ENCODE results near the gene DGCR2.
"Not testable (repeated sequence)": the region's sequence is repeated elsewhere in the genome, so short reads cannot be mapped to it uniquely, and the experiment has no call there.

Gene DGCR2

DNA sequence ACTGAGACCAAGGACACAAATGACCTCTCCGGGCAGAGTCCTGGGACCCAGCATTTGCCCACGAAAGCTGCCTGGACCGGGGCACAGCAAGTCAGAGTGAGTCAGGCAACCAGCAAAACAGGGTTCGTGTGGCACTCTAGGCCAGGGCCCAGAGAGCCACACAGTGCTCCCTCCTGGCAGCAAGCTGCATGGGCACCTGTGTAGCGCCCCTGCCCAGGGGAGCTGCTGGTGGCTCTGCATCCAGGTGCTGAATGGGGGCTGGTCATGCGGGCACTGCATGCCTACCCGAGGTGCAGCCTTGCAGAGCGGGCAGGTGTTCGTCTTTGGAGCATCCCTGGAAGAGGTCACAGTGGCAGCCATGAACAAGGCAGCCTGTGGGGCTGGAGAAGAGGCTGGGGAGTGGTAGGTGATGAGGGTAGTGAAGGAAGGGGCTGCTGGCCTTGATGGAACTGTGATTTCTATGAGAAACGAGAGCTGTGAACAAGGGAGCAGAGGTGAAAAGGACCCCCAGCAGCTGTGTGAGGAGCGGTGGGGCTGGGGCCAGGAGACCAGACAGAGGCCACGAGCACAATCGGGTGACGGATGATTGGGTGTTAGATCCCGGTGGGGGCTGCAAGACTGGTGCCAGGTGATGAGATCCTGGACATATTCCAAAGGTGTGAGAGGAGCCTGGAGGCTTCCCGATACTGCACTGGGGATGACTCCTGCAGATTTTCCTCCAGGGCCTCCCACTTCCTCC is 63.3 kb downstream of the DGCR2 start:
- DNase-seq (ENCODE audit: low read depth), result no peak

DNA sequence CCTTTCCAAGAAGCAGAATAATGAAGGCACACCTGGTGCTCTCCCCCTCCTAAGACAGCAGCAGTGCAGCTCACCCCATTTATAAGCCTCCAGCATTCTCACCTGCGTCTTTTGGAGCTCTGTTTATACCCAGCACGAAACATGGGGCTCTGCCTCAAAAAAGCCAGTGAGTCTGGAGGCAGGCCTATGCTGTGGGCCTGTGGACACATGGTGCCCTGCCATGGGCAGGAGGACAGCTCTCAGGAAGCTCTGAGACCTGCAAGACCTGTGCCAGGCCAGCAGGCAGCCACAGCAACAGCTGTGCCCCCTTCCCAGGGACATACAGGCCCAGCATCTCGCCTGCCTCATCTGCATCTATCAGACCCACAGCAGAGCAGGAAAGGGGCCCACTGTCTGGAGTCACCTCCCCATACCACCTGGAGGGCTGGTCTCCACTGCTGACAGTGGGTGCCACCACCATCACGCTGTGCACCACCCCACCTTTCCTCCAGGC is 64.2 kb downstream of the DGCR2 start:
- DNase-seq (ENCODE audit: low read depth), result no peak

DNA sequence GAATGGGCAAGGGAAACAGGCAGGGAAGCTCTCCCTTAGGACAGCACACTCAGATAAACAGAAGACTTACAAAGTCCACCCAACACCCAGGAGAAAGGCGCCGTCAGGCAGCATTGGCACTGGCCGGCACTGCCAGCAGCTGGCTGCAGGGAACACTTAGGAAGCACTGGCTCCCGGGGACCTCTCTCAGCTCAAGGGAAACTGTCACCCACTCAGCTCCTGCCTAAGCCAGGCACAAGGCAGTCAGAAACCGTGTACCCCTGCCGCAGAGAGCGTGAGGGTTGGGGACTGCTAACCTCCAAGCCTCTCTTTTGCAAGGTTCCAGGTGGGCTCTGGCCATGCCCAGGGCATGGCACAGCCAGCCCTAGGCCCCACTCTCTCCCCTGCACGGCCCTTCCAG is 64.7 kb downstream of the DGCR2 start:
- DNase-seq (ENCODE audit: low read depth), result no peak

GRCh38 chr22:19056951-19057401 is 65.2 kb downstream of the DGCR2 start:
- DNase-seq (ENCODE audit: low read depth), result no peak

- no peak for DNase-seq (ENCODE audit: low read depth)
Measured at GRCh38 chr22:19055801-19056200, 66.4 kb downstream of the DGCR2 start.

DNA sequence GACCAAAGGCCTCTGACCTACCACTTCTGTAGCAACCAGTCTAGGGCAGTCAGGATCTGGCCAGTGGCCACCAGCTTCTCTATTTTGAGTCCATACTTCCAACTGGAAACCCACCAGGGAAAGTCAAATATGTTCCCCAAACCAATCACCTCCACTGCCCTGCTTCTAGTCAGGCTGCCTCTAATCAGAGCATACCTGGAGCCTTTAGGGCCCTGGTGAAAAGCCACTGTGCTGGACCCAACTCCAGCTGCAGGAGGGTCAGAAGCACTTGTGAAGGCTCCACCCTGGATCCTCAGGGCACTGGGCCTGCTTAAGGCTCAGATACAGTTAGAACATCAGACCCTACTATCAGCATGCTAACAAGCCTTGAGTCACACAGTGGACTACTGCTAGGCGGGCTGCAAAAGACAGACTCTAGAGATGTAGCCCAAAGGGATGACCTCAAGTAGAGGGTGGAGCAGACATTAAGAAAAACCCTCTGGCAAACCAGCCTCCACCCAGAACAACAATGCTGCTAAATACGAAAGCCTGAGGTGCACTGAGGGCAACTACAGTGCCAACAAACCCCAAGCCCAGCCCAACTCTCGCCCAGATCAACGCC is 69.2 kb downstream of the DGCR2 start:
- DNase-seq (ENCODE audit: low read depth), result no peak

DNA sequence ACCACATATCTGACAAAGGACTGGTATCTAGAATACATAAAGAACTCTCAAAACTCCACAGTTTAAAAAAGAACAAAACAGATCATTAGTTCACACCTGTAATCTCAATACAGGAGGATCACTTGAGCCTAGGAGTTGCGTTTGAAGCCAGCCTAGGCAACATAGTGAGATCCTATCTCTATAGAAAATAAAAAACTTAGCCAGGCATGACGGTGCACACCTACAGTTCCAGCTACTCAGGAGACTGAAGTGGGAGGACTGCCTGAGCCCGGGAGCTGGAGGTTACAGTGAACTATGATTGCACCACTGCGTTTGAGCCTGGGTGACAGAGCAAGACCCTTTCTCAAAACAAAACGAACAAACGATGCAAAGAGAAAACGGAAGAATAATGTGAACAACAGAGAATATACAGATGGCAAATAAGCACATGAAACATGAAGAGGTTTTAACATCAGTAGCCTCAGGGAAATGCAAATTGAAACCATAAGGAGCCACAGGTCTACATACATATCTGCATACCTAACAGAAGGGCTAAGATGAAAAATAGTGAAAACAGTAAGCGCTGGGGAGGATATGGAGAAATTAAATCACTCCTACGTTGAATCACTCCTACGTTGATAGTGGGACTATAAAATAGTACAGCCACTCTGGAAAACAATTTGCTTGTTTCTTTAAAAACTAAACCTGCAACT is 70.7 kb downstream of the DGCR2 start:
- DNase-seq (ENCODE audit: low read depth), result no peak

DNA sequence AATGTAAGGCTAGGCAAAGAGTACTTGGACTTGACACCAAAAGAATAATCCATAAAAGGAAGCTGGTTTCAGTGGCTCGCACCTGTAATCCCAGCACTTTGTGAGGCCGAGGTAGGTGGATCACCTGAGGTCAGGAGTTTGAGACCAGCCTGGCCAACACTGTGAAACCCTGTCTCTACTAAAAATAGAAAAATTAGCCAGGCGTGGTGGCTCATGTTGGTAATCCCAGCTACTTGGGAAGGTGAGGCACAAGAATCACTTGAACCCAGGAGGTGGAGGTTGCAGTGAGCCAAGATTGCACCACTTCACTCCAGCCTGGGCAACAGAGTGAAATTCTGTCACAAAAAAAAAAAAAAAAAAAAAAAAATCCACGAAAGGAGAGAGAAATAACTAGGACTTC is 71.4 kb downstream of the DGCR2 start:
- DNase-seq (ENCODE audit: low read depth), result not testable (repeated sequence)

DNA sequence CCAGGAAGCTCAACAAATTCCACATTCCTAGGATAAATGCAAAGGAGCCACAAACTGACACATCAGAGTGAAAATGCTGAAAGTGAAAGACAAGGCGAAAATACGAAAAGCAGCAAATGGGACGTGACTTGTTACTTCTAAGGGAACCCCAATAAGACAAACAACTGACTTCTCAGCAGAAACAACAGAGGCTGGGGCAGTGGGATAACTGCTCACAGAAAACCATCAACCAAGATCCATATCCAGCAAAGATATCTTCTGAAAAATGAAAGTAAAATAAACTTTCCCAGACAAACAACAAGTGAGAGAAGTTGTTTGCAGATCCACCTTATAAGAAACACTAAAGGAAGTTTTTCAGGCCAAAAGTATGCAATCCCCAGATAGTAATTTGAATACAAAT is 72.1 kb downstream of the DGCR2 start:
- DNase-seq (ENCODE audit: low read depth), result no peak

GRCh38 chr22:19048531-19048930 is 73.7 kb downstream of the DGCR2 start:
- DNase-seq (ENCODE audit: low read depth), result no peak

DNA sequence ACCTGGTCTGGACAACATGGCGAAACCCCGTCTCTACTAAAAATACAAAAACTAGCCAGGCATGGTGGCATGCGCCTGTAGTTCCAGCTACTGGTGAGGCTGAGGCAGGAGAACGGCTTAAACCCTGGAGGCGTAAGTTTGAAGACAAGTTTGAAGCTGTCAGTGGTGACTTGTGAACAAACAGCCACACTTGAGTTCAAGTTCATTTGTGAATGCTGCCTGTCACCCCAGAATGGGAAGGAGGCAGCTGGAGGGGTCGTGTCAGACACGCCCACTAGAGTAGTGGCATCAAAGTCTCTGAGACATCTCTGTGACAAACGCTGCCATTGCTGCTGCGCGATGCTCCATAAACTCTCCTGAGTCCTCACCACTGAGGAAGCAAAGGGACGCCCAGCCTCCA is 74.2 kb downstream of the DGCR2 start:
- no peak for DNase-seq (ENCODE audit: low read depth)

DNA sequence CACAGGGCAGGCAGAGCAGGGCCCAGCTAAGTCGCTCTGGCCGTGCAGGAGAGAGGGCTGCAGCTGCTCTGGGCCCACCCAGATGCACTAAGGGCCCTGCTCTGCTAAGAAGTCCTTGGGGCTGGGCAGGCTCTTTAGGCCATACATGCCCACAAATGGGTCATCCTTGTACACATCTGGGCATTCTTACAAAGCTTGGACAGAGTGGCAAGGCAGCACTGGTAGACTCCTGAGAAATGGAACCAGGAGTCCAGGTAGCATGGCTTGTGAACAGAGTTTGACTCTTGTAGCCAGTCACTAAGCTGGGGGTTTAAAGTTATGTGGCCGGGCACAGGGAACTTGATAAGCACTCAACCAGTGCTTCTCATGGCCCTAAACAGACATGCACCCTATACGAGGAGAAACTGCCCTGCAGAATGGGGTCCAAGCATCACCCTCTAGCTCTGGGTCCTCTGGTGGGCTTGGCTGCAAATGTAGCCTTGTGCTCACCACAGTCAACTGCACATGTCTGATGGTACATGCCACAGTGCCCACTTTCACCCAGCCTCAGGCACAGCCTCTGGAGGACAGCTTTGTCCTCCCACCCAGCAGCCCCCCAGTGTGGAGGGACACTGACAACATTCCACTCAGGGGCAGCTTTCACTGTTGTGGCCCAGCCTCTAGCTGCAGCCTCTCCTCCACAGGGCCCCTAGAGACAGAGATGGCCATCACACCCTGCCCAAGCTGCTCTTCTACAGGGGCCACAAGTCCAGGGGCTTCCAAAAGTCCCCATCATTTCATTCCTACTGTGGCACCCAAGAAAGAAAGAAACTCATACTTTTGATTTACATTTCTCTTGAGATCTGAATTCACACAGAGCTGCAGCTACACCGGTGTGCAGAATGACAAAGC is 75.2 kb downstream of the DGCR2 start:
- no peak for DNase-seq (ENCODE audit: low read depth)

DNA sequence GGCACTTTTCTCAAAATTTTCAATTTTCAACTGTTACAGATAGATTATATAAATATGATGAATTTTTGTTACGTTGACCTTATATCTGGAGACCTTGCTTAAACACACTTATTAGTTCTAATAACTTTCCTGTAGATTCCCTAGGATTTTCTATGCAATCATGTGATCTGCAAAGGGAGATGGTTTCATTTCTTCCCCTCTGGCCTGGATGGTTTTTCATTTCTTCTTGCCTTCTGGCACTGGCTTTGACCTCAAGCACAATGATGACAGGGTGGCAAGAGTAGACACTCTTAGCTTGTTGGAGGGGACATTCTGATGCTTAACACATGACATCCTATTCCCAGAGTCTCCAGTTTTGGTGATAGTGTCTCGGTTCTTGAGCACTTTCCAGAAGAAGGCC is 75.9 kb downstream of the DGCR2 start:
- no peak for DNase-seq (ENCODE audit: low read depth)

GRCh38 chr22:19045094-19045493 is 77.1 kb downstream of the DGCR2 start:
- no peak for DNase-seq (ENCODE audit: low read depth)

GRCh38 chr22:19044381-19044780 is 77.8 kb downstream of the DGCR2 start:
- no peak for DNase-seq (ENCODE audit: low read depth)

DNA sequence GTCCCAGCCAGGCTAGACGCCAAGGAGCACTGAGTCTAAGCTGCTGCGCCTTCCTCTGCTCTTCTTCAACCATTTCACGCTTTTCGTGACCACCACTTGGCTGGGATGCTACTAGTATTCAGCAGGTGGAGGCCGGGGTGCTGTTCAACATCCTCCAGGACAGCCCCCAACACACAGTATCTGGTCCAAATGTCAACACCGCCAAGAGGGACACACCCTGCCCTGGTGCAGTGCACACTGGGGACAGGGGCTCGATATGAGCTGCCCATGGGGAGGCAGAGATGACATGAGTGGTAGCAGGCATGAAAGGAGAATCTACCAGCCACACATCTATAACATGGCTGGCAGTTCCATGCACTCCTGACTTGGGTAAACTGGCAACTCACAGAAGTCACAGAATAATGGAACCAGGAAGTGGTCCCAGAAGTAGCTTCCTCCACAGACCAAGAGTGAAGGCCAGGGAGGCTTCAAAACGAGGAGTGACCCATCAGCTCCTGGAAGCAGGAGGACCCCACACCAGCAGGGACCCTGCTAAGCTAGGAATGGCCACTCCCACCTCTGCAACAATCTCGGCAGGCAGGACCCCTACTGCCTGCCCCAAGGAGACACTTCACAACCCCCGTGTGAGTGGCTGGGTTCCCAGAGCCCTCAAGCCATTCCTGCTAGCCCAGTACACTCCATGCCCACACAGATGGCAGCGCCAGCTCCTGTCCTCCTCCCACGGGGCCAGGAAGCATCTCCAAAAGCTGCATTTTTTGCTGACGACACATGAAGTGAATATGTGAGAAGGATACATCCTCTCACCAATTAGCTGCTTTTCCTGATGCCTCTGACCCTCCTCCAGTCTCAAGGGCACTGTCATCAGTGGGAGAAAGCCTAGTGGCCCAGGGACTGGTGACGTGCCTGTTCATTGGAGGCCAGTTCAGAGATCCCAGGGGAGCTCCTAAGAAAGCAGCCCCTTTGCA is 78.8 kb downstream of the DGCR2 start:
- DNase-seq (ENCODE audit: low read depth), result no peak

GRCh38 chr22:19042285-19043120 is 79.7 kb downstream of the DGCR2 start:
- DNase-seq (ENCODE audit: low read depth), result no peak

DNA sequence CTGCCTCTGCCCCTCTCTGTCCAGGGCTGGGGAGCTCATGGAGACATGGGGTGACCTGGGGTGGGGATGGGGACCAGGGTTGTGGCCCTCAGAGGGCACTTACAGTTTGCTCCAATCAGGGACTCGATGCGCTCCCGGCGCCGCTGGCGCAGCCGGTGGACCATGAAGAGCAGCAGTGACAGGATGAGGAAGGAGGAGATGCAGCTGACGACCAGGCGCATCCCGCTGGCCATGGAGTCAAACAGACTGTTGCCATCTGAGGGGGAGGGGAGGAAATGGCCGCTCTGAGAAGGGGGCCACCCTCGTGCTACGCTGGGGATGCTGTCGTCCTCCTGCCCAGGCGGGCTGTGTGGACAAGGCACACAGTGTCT is 80.5 kb downstream of the DGCR2 start:
- no peak for DNase-seq (ENCODE audit: low read depth)

DNA sequence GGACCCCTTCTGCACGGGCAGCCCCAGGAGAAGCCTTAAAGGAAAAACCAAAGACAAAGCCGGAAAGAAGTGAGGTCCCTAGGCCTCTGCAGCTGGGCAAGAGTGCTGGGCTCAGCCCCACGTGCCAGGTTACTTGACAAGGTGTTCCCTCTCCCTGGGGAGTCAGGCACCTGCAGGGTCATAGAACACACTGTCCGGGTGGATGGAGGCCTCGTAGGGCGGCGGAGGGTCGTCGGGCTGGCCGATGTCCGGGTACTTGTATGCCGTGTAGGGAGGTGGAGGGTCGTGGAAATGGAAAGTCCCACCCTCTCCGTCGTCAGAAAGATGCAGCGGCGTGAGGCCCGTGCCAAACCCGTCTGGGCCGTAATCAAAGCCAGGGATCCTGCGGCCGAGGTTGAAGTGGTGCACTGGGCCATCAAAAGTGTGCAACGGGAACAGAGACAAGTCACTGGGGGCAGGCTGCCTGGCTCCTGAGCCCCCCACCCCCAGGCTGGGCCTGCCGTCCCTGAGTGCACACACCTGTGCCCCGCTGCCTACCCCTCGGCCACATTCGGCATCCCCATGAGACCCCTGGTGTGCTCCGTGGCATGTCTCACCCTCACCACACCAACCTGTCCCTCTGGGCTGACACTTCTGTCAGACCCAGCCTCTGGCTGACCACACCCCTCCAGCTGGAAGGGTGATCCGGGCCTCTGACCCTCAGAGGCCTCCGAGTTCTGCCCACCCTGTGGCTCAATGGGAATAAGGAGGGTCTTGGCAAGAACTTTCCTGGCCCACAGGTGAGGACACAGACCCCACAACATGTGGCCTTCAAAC is 81.1 kb downstream of the DGCR2 start:
- no peak for DNase-seq (ENCODE audit: low read depth)
